ENCODE results near the gene PCCA.

PCCA gene

DNA sequence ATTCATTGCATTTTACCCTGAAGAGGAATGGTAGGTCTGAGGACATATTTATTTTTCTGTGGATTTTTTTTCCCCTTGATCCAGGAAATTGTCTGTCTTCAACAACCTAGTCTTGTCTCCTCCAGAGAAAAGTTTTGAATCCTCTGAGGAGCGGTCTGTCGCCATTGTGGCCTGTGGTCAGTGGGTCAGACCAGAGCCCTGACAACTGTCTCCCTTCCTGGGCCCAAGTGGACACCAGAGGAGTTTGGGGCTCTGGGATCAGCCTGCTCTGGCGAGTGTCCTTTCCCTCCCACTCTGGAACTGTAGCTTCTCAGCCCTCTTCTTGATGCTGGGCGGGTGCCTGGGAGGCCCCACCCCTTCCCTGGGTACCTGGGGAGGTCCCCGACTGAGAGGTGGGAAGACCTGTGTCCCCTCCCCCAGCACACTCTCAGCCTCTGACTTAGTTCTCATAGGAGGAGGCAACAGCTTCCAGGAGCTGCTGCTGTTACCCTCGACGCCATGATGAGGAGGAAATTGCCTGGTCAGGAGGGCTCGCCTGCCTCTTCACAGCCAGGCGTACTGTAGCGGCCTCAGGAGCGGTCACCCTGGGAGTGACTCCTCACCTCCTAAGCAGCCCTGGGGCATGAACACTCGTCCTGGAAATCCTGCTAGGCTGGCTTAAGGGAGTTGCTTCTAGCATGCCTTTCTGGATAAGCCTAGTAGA, 389.4 kb downstream of the PCCA start:
- no peak for DNase-seq

DNA sequence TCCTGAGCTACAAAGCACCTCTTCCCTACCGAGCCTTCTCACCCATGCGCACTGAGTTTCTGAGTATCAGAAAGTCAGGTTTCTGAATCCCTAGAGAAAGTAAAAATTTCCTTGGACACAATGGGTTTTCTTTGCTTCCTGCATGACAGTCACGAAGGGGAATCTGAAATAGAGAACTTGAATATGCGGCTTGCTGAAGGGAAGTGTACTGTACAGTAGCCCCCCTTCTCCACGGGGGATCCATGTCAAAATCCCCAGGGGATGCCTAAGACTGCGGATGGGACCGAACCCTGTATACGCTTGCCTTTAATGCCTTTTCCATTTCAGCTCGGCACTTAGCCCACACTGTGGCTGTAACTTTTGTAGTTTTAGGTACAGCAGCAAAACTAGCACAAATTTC, 391.8 kb downstream of the PCCA start:
- no peak for DNase-seq

DNA sequence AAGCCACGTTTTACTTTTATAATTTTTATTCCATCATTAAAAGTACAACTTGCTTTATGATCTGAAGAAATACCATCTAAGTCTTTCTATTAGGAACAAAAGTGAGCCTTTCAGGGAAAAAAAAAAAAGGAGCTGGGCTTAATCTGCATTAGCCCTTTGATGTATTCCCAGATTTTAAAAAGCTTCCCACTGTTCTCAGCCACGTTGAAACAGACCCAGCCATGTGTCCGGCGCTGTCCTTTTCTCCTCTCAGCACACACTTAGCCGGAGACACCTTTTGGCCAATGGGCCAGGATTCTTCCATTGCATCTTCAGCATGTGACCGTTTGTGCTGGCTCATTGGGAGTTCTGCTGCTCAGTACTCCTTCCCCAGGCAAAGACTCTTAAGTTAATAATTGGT, 394.2 kb downstream of the PCCA start:
- DNase-seq = no peak

DNA sequence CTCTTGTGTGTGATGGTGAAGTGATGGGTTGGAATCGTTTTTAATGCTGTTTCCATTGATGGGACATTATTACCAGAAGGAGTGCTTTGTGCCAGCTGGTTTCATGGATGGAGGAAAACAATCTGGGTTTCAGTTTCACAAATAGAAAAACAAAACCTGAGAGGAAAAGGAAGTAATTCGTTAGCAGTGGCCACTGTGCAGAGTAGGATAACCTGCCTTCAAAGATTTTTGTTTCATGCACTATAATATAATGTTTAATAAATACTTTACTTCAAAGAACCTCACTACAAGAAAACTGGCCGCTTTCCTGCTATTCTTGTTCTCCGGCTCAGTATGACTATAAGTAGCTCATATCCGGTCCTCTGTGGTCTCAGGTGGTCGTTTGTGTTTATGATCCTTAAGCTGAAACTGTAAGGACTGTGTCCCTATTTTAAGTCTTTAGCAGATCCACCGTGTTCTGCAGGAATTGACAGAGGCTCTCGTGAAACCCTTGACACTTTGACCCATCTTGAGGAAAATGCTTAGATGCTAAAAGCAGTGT, 395.0 kb downstream of the PCCA start:
- no peak for DNase-seq

DNA sequence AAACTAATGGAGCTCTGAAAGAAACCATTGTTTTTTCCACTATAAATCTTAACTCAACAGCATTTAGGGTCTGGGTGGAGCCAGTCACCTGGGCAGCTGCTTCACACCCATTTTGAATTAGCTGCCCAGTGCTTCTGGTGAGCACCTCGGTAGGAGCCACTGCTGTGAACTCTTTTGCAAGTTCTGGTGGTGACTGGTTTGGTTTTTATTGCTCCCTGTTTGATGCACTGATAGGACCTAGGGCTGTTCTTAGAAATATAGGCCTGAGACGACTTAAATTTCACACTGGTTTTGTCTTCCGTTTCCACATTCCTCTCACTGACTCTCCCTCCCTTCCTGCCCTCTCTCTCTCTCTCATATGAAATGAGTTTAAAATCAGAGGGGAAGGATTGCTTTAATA, 395.8 kb downstream of the PCCA start:
- DNase-seq = no peak

DNA sequence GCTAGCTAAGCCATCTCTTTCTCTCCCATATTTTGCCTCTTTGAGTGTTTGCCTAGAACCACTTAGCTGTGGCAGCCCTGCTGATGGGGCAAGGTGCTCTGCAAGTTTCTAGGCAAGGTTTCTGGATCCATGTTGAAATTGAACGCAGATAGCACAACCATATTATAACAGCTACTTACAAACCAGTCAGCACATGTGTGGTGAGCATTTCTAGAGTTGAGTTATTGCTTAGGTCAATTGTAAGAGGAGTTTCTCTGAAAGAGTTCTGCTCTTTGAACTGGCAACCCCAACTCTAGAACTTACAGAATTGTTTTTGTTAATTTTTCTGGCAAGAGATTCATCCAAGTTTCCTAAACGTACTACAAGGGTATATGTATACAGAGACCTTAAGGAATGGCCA, 396.4 kb downstream of the PCCA start:
- no peak for DNase-seq

DNA sequence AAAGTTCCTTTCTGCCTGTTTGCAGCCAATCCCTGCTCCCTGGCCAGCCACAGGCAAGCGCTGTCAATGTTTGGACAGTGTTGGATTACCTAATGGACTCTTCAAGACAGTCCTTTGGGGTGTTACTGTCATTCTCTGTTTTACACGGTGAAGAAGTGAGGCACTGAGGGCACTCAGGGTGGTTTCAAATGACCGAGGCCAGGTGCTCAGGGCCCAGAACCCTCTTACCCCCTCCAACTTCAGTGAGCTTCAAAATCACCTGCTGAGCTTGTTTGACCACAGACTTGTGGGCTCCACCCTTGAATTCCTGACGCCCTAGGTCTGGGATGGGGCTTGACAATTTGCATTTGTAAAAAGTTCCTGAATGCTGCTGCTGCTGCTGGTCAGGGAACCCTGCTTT, 401.8 kb downstream of the PCCA start:
- DNase-seq = peak; percentile 65

DNA sequence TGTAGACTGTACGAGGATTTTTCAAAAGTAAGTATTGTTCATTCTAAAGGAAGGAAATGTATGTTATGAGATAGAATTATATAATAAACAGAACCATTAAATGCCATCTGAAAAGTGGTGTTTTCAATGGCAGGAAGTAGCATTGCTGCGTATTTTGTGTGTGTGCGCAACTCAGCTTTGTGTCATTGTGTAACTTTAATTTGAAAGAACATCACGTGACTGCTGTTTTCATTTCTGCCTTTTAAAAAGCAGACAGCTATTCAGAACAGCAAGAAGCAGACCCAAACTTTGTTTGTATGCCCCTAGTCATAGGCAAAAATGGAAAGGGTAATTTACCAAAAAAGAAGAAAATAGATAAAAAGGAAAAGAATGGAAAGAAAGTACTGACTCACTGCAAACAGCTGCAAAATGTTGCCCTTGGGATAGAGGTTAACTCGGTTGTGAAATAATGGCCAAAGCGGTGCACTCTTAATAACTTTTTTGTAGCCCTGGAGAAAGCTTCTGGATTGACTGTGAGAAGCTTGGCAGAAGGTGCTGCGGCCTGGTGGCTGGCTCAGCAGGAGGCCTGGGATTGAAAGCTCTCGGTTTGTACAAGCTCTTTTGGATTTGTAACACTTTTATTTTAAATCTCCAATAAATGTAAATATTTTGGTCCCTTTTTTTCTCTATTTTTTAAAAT, 402.4 kb downstream of the PCCA start:
- DNase-seq = no peak

DNA sequence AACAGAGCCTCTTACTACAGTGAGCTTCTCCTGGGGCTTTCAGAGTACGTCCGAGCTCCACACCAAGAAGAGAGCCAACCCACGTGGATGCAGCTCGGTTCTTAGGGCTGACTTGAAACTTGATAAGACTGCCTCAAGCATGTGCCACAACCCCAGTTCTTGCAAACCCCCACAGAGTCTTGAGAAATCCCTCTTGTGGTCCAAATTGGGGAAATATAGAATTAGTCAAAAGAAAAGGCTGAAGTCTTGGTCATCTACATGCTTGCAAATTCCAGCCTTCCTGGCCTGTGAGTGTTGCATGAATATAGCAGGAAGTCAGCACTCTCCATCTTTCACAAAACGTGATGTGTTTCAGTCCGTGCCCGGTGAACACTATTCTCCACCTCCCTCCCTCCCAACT, 404.5 kb downstream of the PCCA start:
- no peak for DNase-seq

DNA sequence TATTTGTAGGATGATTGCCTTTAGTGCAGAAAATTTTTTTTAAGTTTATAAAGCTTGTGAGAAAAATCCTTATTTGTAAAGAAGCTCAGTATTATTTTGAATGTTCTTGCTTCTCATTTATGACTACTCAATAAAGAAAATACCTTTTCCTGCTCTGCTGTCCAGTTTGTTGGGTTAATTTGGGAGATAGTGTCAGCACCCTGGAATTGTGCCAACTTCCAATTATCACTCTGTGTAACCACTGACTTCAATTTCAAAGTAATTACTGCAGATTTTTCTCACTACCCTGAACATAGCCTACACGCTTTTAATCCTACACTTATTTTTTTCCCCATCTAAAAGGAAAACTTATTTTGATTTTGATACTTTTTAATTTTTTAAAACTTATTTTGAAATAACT, 406.6 kb downstream of the PCCA start:
- DNase-seq = peak; percentile 60

DNA sequence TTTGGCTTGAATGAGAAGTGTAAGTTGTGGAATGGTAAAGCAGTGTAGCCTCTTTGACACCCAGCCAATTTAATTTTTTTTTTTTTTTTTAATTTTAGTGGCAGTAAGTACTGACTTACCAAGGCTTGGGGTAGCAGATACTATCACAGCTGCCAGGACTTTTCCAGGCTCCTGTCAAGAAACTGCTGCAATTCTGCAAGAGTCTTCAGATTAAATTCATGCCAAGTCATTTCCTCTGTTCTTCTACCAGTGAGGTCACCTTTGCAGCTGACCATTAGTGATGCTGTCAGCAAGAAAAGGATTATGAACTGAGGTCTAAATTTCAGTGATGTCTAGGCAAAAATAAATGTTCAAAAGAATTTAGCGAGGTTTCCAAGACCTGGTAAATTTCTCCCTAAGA, 408.5 kb downstream of the PCCA start:
- no peak for DNase-seq

DNA sequence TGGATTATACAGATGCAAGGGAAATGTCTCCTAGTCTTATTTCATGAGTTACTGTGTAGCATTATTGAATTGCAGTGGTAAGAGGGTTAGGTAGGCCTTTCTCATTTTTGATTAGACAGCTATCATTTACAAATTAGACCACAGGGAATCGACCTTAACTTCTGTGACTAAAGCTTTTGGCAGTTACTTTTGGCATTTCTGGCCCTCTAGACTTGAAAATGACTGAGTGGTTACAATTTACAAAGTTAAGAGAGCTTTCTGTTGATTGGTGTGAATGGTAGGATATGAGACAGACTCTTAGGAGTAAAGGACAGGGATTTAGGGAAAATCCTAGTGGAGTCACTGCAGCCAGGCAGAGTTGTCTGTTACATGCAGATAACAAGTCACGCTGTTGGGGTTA, 413.6 kb downstream of the PCCA start:
- no peak for DNase-seq

DNA sequence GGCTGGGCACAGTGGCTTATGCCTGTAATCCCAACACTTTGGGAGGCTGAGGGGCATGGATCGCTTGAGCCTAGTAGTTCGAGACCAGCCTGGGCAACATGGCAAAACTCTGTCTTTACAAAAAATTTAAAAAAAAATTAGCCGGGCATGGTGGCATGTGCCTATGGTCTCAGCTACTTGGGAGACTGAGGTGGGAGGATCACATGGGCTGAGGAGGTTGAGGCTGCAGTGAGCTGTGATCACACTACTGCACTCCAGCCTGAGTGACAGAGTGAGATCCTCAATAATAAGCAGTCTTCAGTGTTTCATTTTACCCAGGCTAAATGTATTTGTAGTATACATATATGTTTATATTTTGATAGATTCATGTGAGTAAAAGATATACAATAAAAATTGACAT, 414.7 kb downstream of the PCCA start:
- DNase-seq = no peak

DNA sequence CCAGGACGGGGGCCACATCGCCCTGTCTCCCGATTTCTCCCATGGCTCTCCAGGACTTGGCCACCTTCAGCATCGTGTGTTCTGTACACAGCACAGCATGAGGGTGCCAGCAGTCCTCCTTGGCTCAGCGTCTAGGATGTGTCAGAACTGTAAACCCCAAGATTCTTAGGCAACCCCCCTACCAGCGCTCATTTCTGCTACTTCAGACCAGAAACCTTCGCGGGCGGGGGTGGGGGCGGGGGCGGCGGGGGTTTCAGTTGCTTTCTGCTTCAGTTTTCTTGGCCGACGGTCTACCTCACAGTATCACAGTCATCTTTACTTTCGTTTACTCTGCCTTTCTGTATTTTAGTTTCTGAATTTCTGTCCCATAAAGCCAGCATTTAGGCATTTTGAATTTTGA, 417.3 kb downstream of the PCCA start:
- no peak for DNase-seq

DNA sequence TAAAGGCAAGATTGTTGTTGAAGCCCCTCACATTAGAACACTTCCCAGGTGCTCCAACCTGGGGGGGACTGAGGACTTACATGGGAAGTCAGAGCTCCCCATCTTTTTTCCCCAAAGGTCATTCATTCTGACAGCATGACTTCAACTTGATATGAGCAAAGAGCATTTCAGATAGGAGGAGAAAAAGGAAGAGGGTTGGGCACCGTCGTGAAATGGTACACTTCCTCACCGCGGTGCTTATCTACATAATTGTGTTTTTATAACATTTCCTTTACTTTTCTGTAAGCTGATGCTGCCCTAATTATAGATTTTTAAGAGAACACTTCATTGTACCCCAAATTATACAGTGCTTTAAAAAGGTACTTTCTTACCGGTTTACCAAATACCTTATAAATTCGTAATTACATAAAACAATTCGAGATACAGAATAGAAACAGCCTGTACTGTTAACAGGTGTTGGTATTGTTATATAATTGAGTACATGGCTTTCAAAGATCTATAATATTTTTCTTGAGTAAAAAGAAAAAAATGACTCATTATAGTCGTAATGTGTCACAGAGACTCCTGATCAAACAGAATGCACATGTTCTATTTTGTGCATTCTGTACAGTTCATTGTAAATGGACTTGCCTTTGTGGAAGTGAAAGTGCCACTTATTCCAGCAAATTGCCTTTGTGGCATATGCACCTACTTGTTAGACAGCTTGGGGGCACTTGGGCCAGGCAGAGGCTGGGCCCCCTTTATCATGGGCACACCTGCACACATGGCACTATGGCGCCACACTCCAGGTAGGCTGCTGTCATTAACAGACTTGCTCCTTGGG, 417.9 kb downstream of the PCCA start:
- DNase-seq = peak; percentile 52

DNA sequence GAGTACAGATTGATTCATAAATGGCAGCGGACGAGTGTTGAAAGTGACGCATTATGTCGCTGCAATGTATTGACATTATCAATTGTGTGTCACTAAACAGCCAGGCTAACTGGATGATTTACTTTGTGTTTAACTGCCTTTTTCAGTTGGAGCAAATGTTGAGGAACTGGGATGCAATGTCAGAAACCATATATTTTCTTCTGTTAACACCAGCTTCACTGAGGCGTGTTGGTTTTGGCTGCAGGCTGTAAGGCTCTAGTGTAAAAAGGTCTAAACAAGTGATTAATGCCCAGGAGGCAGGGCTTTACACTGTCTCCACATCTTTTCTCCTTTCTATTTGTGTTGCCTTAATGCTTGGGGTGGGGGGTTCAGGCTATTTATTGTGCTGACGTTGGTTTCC, 419.6 kb downstream of the PCCA start:
- no peak for DNase-seq

DNA sequence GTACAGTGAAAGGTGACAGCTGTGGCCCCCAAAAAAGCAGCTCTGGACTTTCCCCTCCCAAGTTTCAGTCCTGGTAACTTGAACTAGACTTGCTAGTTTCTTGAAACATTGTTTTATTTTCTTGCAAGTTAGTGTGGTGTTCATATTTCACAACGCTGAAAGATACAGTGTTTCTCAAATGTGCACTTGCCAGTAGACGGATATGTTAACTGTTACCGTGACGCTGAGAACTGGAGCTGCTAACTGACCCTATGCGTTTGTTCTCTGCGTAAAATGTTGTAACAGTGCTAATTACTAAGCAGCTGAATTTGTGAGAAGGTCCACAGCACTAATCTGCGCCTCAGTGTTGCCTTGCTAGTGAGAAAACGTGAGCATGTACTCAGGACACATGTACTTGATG, 420.1 kb downstream of the PCCA start:
- no peak for DNase-seq

DNA sequence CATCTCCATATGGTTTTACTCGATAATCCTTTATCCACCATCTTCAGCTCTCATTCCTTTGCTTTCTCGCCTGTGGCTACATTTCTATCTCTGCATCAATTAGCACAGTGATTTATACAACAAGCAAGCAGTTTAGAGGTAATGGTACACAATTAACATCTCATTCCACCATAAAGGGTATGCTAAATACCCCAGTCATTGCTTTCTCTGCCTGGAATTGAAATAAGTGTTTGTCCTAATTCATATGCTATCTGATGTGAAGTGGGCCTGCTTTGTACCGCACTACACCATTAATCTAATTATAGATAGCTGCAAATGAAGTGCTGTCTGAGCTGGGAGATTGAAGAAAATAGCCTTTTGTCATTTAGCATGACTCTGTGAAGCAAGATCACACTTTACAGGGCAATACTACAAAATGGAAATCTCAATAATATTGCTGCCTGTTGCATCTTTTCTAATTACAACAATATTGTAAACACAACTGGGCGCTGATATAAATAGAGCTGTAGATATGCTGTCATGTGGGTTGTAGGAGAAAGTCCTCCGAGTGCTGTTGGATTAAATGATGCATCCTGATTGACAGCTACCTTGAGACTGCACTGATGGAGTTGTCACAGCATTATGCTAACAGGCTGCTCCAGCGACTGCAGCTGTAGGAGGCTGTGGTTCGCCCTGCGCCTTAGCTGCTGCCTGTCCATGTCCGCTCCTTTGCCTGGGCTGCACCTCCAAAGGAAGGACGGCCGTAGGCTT, 421.5 kb downstream of the PCCA start:
- peak; percentile 77 for DNase-seq

DNA sequence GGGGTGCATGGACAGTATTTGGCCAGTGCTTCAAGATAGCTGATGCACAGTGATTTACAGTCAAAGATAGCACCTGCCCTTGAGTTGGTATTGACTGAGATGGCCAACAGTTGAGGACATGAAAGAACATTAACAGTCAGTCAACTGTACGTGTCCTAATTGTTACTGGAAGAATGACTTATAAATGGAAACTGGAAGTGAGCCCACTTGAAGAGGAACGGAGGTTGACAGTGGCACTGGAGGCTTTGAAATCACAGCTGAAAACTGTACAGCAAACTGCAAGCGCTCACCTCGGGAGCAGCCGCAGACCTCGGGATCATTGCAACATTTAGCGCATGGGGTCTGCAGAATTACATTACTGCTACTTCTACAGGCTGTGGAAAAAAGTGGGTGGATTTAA, 422.6 kb downstream of the PCCA start:
- DNase-seq = no peak

DNA sequence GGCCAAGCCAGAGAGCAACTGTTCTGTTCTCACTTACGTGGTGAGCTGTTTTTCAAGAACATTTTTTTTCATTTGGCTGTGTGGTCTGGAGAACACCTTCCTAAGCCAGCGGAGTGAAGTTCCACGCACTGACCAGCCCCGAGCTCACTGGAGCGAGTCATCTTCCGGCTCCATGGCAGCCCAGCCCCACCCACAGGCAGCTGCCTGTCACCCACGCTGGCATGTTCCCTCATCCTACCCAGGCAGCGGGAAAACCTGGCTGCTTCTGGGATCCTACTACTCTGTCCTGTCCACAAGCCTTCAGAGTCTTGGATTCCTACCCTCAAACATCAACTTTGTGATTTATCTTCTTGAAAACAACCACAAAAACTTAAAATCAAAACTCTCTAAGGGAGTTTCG, 423.5 kb downstream of the PCCA start:
- no peak for DNase-seq

DNA sequence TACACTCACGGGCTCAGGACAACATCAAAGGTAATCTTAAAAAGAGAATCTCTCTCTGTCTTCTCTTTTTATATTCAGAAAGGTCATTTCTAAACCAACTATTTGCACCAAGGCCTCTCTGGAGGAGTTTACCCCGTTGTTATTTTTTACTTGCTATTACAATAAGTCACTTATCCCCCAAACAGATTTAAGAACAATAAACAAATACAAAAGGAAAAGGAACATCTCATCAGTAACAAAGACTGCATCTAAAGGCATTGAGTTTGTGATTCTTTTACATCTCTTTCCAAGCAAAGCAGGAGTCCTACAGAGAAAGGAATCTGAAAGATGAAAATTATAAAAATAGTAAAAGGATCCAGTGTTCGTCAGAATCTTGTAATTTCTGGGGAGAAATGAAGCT, 424.3 kb downstream of the PCCA start:
- DNase-seq = no peak

DNA sequence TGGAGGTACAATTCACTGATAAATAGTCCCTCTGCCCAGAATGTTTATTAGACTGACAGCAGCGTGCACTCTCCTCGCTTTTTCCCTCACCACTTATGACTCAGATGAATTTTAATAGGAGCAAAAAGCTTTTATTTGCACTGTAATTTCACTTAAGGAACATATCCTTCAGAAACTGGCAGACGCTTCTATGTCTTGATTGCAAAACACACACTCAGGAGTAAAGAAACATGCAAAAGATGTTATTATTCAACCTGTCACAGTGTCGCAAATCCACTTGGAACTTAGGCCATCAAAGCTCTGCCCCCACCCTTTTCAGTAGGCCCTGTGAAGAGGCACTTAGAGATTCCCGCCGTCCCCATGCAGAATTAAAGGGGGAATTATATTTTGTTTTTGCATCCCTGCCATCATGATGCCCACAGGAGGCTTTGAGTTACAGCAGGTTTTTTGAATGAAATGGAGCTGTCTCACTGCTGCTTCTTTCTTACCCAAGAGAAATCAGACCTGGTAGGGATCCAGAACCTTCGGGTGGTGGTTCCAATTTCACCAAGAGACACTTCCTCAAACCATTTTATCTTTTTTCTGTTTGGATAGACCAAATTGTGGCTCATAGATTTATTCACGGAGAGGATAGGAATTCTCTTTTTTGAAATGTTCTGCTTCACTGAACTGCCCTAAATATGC, 425.2 kb downstream of the PCCA start:
- peak; percentile 4 for DNase-seq

All from NCI-H1105 treated with DMSO at 0.1 percent for 48 hours (cell line).